SK-N-SH (cell line): ENCODE results near the gene ASPG. TPM values are rescaled to one million over a fixed set of nuclear protein-coding genes. Genes with fewer than 3 reads are reported as not detected.

Experiments
- CTCF ChIA-PET: fragments of 300-600, 350-600 bp; formaldehyde crosslinking; extraction: SDS; loops from one replicate; lab custom pipeline; 2021; lab: Yijun Ruan, JAX
- POLR2A ChIA-PET: fragments of 350-600 bp; sonication (Branson Sonifier 250); formaldehyde crosslinking; extraction: SDS; loops from one replicate; lab custom pipeline; 2020; ENCODE audit warnings: antibody characterized with exemption, inconsistent platforms; lab: Yijun Ruan, JAX
- DNase-seq: peaks from one replicate; pipeline ENCODE4 v3.0.0; 2012
- H2AFZ ChIP-seq: fragments of 200-600 bp; sonication (generic); 2 replicates; pipeline ENCODE4 v1.8.1; 2016; ENCODE audit warnings: antibody characterized with exemption, mild to moderate bottlenecking, low read depth
- H3F3A ChIP-seq: fragments of 200-600 bp; sonication (generic); replicated peaks from 2 replicates; pipeline ENCODE3; 2016; ENCODE audit warnings: antibody characterized with exemption, mild to moderate bottlenecking; ENCODE audit not compliant: insufficient read depth
- H3K27ac ChIP-seq, 2 experiments: fragments of 200-500 bp in 1 of 2; fragments of 200-600 bp in 1 of 2; sonication (Bioruptor generic) in 1 of 2; sonication (generic), shearing (Covaris generic) in 1 of 2; 2 replicates each; pipeline versions ENCODE4 v1.5.1 to v1.6.1; 2014 to 2016; ENCODE audit warnings: low read depth in 2 of 2, inconsistent platforms in 1 of 2, low read length in 1 of 2, mild to moderate bottlenecking in 1 of 2, mixed read lengths in 1 of 2
- H3K27me3 ChIP-seq: fragments of 200-600 bp; sonication (generic), shearing (Covaris generic); 2 replicates; pipeline ENCODE4 v1.6.1; 2016; ENCODE audit warnings: mixed run types; ENCODE audit not compliant: insufficient read depth
- H3K36me3 ChIP-seq, 2 experiments: fragments of 200-500 bp in 1 of 2; fragments of 200-600 bp in 1 of 2; sonication (Bioruptor generic) in 1 of 2; sonication (generic) in 1 of 2; replicated peaks in 1 of 2; 2 replicates each; pipeline versions ENCODE3 to v1.5.1; 2014 to 2016; ENCODE audit warnings: low read length in 1 of 2, mild to moderate bottlenecking in 1 of 2; ENCODE audit not compliant: insufficient read depth in 2 of 2, control insufficient read depth in 1 of 2
- H3K4me1 ChIP-seq, 2 experiments: fragments of 200-500 bp in 1 of 2; fragments of 200-600 bp in 1 of 2; sonication (Bioruptor generic) in 1 of 2; sonication (generic), shearing (Covaris generic) in 1 of 2; 2 replicates each; pipeline versions ENCODE4 v1.5.1 to v1.6.1; 2014 to 2016; ENCODE audit warnings: low read depth in 1 of 2, low read length in 1 of 2, mixed run types in 1 of 2; ENCODE audit not compliant: insufficient read depth in 2 of 2, control insufficient read depth in 1 of 2
- H3K4me2 ChIP-seq: fragments of 200-600 bp; sonication (generic), shearing (Covaris generic); 2 replicates; pipeline ENCODE4 v1.6.1; 2017; ENCODE audit warnings: mixed run types
- H3K4me3 ChIP-seq, 2 experiments: fragments of 200-500 bp in 1 of 2; fragments of 200-600 bp in 1 of 2; sonication (Bioruptor generic) in 1 of 2; sonication (generic), shearing (Covaris generic) in 1 of 2; 2 replicates each; pipeline versions ENCODE4 v1.5.1 to v1.8.1; 2014 to 2016; ENCODE audit warnings: low read depth in 2 of 2, inconsistent platforms in 1 of 2, low read length in 1 of 2, mild to moderate bottlenecking in 1 of 2, mixed read lengths in 1 of 2, moderate library complexity in 1 of 2
- H3K79me2 ChIP-seq: fragments of 200-600 bp; sonication (generic); 2 replicates; pipeline ENCODE4 v1.8.1; 2017; ENCODE audit warnings: mild to moderate bottlenecking; ENCODE audit not compliant: insufficient read depth
- H3K9ac ChIP-seq: fragments of 200-600 bp; sonication (generic); 2 replicates; pipeline ENCODE4 v1.6.1; 2017; ENCODE audit warnings: mixed run types
- H3K9me2 ChIP-seq: fragments of 200-600 bp; sonication (generic); 2 replicates; pipeline ENCODE4 v1.6.1; 2017; ENCODE audit warnings: mixed run types
- H3K9me3 ChIP-seq: fragments of 200-600 bp; sonication (generic); 2 replicates; pipeline ENCODE4 v1.6.1; 2017; ENCODE audit warnings: mixed run types, mild to moderate bottlenecking, moderate library complexity
- H4K20me1 ChIP-seq: fragments of 200-600 bp; sonication (generic); 2 replicates; pipeline ENCODE4 v1.6.1; 2017; ENCODE audit warnings: mild to moderate bottlenecking, mixed run types; ENCODE audit not compliant: insufficient read depth
- CHD2 ChIP-seq: fragments of 150-350 bp; IDR thresholded peaks from 2 replicates; pipeline ENCODE4 v1.6.1; 2018; ENCODE audit warnings: low read length; ENCODE audit not compliant: partially characterized antibody
- CTCF ChIP-seq: fragments of 200-600 bp; sonication (generic); IDR thresholded peaks from 2 replicates; pipeline ENCODE4 v1.6.1; 2017; ENCODE audit warnings: antibody characterized with exemption, mild to moderate bottlenecking, moderate library complexity
- ELF1 ChIP-seq: IDR thresholded peaks from 2 replicates; pipeline ENCODE4 v1.4.0; 2012
- EP300 ChIP-seq, 2 experiments: IDR thresholded peaks; 2 replicates each; pipeline versions ENCODE4 v1.4.0 to v1.6.1; 2012; ENCODE audit warnings: borderline replicate concordance in 1 of 2, low read depth in 1 of 2, low read length in 1 of 2
- EZH2phosphoT487 ChIP-seq: fragments of 200-600 bp; sonication (generic); IDR thresholded peaks from 2 replicates; pipeline ENCODE4 v1.6.1; 2017; ENCODE audit warnings: low read depth, mixed run types, mild to moderate bottlenecking, antibody characterized with exemption, moderate library complexity, borderline replicate concordance
- FOXJ3 ChIP-seq: sonication (generic); formaldehyde crosslinking; IDR thresholded peaks from 2 replicates; pipeline ENCODE4 v1.5.1; 2020; ENCODE audit warnings: mild to moderate bottlenecking, missing genetic modification reagents
- GATA2 ChIP-seq: sonication (generic); formaldehyde crosslinking; IDR thresholded peaks from 2 replicates; pipeline ENCODE4 v1.5.0; 2020; ENCODE audit warnings: mild to moderate bottlenecking, missing genetic modification reagents
- JUND ChIP-seq: IDR thresholded peaks from 2 replicates; pipeline ENCODE4 v1.4.0; 2012
- MAX ChIP-seq: IDR thresholded peaks from 2 replicates; pipeline ENCODE4 v1.4.0; 2012; ENCODE audit warnings: low read depth
- MEF2A ChIP-seq: IDR thresholded peaks from 2 replicates; pipeline ENCODE4 v1.4.0; 2012; ENCODE audit warnings: low read depth, borderline replicate concordance
- NFIC ChIP-seq: IDR thresholded peaks from 2 replicates; pipeline ENCODE4 v1.4.0; 2012; ENCODE audit warnings: borderline replicate concordance
- NRF1 ChIP-seq: IDR thresholded peaks from 2 replicates; pipeline ENCODE4 v1.6.1; 2012; ENCODE audit warnings: low read depth, mild to moderate bottlenecking, low read length
- POLR2AphosphoS5 ChIP-seq: IDR thresholded peaks from 2 replicates; pipeline ENCODE4 v1.6.1; 2012; ENCODE audit warnings: low read depth, low read length
- RXRA ChIP-seq: IDR thresholded peaks from 2 replicates; pipeline ENCODE4 v1.4.0; 2012; ENCODE audit warnings: low read depth, mild to moderate bottlenecking, borderline replicate concordance
- SIN3A ChIP-seq: IDR thresholded peaks from 2 replicates; pipeline ENCODE4 v1.6.1; 2012; ENCODE audit warnings: low read depth, mild to moderate bottlenecking, low read length, moderate library complexity, borderline replicate concordance
- SMC3 ChIP-seq: IDR thresholded peaks from 2 replicates; pipeline ENCODE4 v1.6.1; 2012; ENCODE audit warnings: low read depth, low read length, improper control_type of control experiment
- TEAD4 ChIP-seq: IDR thresholded peaks from 2 replicates; pipeline ENCODE4 v1.4.0; 2012; ENCODE audit warnings: mild to moderate bottlenecking, borderline replicate concordance; ENCODE audit not compliant: insufficient read depth
- YY1 ChIP-seq: IDR thresholded peaks from 2 replicates; pipeline ENCODE4 v1.4.0; 2012; ENCODE audit warnings: low read depth, mild to moderate bottlenecking
- ZBTB33 ChIP-seq: IDR thresholded peaks from 2 replicates; pipeline ENCODE4 v1.4.0; 2012; ENCODE audit warnings: low read depth, borderline replicate concordance
- WGBS: methylation state at CpG from one replicate; pipeline ENCODE4 v1.1.6; 2017; ENCODE audit warnings: low lambda C conversion rate; 5-methylcytosine and 5-hydroxymethylcytosine counted together
- polyA plus RNA-seq, 3 experiments: library from polyadenylated mRNA; depleted of rRNA; stranded (reverse); fragments of >200 nt; gene quantifications; 2 replicates each; pipeline ENCODE4 v1.2.3, GENCODE V29; 2012

Gene ASPG
- polyA plus RNA-seq, 1 of the 3 experiments (the other 2 are of a cell fraction) = not detected

GRCh38 chr14:104104076-104104901, 18.8 kb downstream of the ASPG start:
- Histone ChIP-seq H3K79me2 (no peaks in the 10 kb centered on the region), H3K27me3 (no peaks in the 10 kb centered on the region), H3K4me1 (peaks cover 0 to 18% of the 10 kb centered on the region in 2 experiments; a peak in 1 of 4 replicates), H3K9ac (no peak overlapping the region), H3K4me2 (no peak overlapping the region), H2AFZ (no peak overlapping the region), H3K9me3 (no peaks in the 10 kb centered on the region), H3K36me3 (no peaks in the 10 kb centered on the region), H3F3A (no peaks in the 10 kb centered on the region)
- WGBS = 62% methylated on average over 11 of the region's 35 CpGs
- POLR2A ChIA-PET = interaction anchor here (0.6 kb wide), 1 partner anchor 860 kb away, joined by 3 read pairs; no protein-coding TSS in a partner anchor
- TF ChIP-seq EZH2phosphoT487 (no peak), NFIC (no peak), ELF1 (no peak), JUND (no peak), MAX (no peak)
- TF ChIP-seq, all 33 proteins: peak for 0
- DNase-seq = no peak
- Histone ChIP-seq H3K4me3 (no peak overlapping the region), H3K27ac (no peak overlapping the region; a peak in 1 of 4 replicates), H4K20me1 (no peaks in the 10 kb centered on the region), H3K9me2 (no peaks in the 10 kb centered on the region)
- CTCF ChIA-PET = interaction anchor here (1.0 to 5.7 kb wide), 4 partner anchors 9 to 28 kb away, joined by 3 to 36 read pairs (median 3); no protein-coding TSS in a partner anchor

- Histone ChIP-seq H3K27ac (no peak overlapping the region; a peak in 1 of 4 replicates), H3K9ac (no peak overlapping the region), H3K9me2 (no peaks in the 10 kb centered on the region), H3K27me3 (no peaks in the 10 kb centered on the region), H4K20me1 (no peaks in the 10 kb centered on the region), H3K4me2 (no peak overlapping the region), H3K9me3 (no peaks in the 10 kb centered on the region), H3K36me3 (no peaks in the 10 kb centered on the region), H3K79me2 (no peaks in the 10 kb centered on the region), H3F3A (no peaks in the 10 kb centered on the region), H2AFZ (no peak overlapping the region), H3K4me1 (peaks cover 0 to 12% of the 10 kb centered on the region in 2 experiments; a peak in 1 of 4 replicates), H3K4me3 (no peak overlapping the region)
- WGBS = 76% methylated on average over 13 of the region's 27 CpGs
- TF ChIP-seq GATA2 (no peak), CHD2 (no peak), SMC3 (no peak), NFIC (no peak), NRF1 (no peak), YY1 (no peak), EP300 (IDR thresholded peaks at IDR 0.05; ENCODE audit: borderline replicate concordance in 1 of 2, low read depth in 1 of 2, low read length in 1 of 2) (no peak), EZH2phosphoT487 (no peak), ZBTB33 (no peak), SIN3A (no peak), TEAD4 (no peak), RXRA (no peak), CTCF (no peak), MEF2A (no peak), FOXJ3 (no peak), POLR2AphosphoS5 (no peak)
- POLR2A ChIA-PET = no interaction called here
- CTCF ChIA-PET = interaction anchor here (1.0 to 5.7 kb wide), 5 partner anchors 9 to 28 kb away, joined by 3 to 36 read pairs (median 4); no protein-coding TSS in a partner anchor
- no peak for DNase-seq
Measured at GRCh38 chr14:104105071-104105821, 19.7 kb downstream of the ASPG start.
